Left ventricle myocardium inferior (tissue), 1 donor: ENCODE results near the gene BCL11B. TPM values are rescaled to one million over a fixed set of nuclear protein-coding genes. Genes with fewer than 3 reads are reported as not detected.

Experiments
- DNase-seq: peaks from one replicate; pipeline ENCODE4 v3.0.0-alpha.2; 2020
- H3K27ac ChIP-seq: fragments of 200-600 bp; replicated peaks from 2 replicates; pipeline ENCODE4 v1.8.0; 2021
- H3K27me3 ChIP-seq: fragments of 200-600 bp; 2 replicates; pipeline ENCODE4 v1.8.0; 2021; ENCODE audit warnings: low read depth
- H3K36me3 ChIP-seq: fragments of 200-600 bp; 2 replicates; pipeline ENCODE4 v1.8.0; 2021
- H3K4me1 ChIP-seq: fragments of 200-600 bp; 2 replicates; pipeline ENCODE4 v1.8.0; 2021
- H3K4me3 ChIP-seq: fragments of 200-600 bp; 2 replicates; pipeline ENCODE4 v1.8.0; 2021; ENCODE audit warnings: mild to moderate bottlenecking, moderate library complexity
- H3K9me3 ChIP-seq: fragments of 200-600 bp; replicated peaks from 2 replicates; pipeline ENCODE4 v1.8.0; 2021
- intact Hi-C: fragments of 100-400 bp; cut with micrococcal nuclease; formaldehyde crosslinking; loops from one replicate; pipeline ENCODE4 v1.11.0; 2022
- total RNA-seq: library from RNA; stranded (reverse); fragmentation: NEBNext Ultra II Directional; extraction: Animal tissue kit (Norgen Biotek cat#: 25700); gene quantifications from one replicate; pipeline ENCODE4 v1.2.1, GENCODE V29; 2021
- TF ChIP-seq, protein P1 (sequence below): fragments of 200-600 bp; IDR thresholded peaks from 2 replicates; pipeline ENCODE4 v1.8.0; 2021; ENCODE audit warnings: antibody characterized with exemption, mild to moderate bottlenecking, borderline replicate concordance
- donor health status: DM: no; HTN: yes; CAD: no; lungs with severe emphysema.

The BCL11B gene
- total RNA-seq, 1 donor from 2014 or later, result 0.11 TPM

DNA sequence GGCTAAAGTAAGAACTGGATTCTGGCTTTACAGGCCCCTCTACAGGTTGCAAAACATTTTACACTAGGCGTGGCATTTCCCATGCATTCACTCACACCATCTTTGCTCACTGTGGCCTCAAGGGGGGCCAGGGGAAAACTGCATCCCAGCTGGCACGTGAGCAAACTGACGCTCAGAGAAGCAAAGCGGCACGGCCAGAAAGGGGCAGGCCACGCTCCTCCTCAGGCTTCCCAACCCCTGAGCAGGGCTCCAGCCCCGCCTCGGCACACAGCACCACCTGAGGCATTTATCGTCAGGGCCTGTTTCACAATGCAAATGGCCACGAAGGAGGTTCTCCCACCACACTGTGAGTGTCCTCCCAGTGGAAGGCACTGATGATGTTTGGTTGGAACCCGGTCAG lies 90.8 kb downstream of the BCL11B start:
- Histone ChIP-seq H3K27me3 (peaks cover 39% of the 10 kb centered on the region), H3K4me3 (no peak overlapping the region), H3K4me1 (no peaks in the 10 kb centered on the region), H3K9me3 (no peaks in the 10 kb centered on the region), H3K27ac (no peak overlapping the region), H3K36me3 (no peaks in the 10 kb centered on the region)
- no peak for DNase-seq
- TF ChIP-seq, protein P1, sequence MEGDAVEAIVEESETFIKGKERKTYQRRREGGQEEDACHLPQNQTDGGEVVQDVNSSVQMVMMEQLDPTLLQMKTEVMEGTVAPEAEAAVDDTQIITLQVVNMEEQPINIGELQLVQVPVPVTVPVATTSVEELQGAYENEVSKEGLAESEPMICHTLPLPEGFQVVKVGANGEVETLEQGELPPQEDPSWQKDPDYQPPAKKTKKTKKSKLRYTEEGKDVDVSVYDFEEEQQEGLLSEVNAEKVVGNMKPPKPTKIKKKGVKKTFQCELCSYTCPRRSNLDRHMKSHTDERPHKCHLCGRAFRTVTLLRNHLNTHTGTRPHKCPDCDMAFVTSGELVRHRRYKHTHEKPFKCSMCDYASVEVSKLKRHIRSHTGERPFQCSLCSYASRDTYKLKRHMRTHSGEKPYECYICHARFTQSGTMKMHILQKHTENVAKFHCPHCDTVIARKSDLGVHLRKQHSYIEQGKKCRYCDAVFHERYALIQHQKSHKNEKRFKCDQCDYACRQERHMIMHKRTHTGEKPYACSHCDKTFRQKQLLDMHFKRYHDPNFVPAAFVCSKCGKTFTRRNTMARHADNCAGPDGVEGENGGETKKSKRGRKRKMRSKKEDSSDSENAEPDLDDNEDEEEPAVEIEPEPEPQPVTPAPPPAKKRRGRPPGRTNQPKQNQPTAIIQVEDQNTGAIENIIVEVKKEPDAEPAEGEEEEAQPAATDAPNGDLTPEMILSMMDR, result no peak
- intact Hi-C loops, result no loop called here

DNA sequence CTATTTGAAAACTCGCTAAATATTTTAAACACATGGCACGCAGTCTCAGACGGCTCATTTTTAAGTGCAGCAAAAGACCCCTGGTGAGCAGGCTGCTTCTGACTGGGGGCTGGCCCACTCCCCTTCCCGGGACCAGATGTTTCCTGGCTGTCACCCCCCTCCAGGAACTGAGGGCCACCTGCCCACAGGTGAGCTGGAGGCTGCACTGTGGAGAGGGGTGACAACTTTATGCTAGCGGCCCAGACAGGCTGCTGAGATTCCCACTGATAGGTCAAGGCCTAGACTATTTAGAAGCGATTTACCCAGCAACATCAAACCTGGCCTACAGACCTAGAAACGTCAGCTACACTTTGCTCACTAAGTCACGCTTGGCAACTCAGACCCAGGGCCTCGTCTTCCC lies 92.1 kb downstream of the BCL11B start:
- TF ChIP-seq, protein P1, result no peak
- intact Hi-C loops, result no loop called here
- Histone ChIP-seq H3K4me3 (no peak overlapping the region), H3K9me3 (no peaks in the 10 kb centered on the region), H3K27ac (no peak overlapping the region), H3K27me3 (peaks cover 30% of the 10 kb centered on the region), H3K36me3 (no peaks in the 10 kb centered on the region), H3K4me1 (no peaks in the 10 kb centered on the region)
- no peak for DNase-seq

DNA sequence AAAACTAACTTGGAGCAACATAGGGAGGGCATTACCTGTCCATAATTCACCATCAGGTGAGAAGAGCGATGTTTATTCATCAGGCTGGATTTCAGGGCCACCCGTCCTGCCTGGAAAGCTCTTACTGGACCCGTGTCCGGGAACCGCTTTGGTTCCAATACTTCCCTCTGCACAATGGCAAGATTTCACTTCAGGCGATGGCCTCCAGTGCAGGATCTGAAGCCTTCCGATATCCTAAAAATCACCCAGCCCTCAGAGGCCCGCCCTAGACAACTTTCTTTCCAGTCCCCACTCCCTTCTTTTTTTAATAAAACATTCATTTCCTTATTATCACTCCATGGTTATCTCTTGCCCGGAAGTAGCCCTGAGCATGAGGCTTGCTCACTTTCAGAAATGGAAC lies 92.5 kb downstream of the BCL11B start:
- intact Hi-C loops, result no loop called here
- no peaks in the 10 kb centered on the region for H3K4me1 ChIP-seq
- no peaks in the 10 kb centered on the region for H3K9me3 ChIP-seq
- peaks cover 30% of the 10 kb centered on the region for H3K27me3 ChIP-seq
- DNase-seq, result no peak
- TF ChIP-seq, protein P1, result no peak
- H3K4me3 ChIP-seq, result no peak overlapping the region
- no peaks in the 10 kb centered on the region for H3K36me3 ChIP-seq
- H3K27ac ChIP-seq, result no peak overlapping the region

DNA sequence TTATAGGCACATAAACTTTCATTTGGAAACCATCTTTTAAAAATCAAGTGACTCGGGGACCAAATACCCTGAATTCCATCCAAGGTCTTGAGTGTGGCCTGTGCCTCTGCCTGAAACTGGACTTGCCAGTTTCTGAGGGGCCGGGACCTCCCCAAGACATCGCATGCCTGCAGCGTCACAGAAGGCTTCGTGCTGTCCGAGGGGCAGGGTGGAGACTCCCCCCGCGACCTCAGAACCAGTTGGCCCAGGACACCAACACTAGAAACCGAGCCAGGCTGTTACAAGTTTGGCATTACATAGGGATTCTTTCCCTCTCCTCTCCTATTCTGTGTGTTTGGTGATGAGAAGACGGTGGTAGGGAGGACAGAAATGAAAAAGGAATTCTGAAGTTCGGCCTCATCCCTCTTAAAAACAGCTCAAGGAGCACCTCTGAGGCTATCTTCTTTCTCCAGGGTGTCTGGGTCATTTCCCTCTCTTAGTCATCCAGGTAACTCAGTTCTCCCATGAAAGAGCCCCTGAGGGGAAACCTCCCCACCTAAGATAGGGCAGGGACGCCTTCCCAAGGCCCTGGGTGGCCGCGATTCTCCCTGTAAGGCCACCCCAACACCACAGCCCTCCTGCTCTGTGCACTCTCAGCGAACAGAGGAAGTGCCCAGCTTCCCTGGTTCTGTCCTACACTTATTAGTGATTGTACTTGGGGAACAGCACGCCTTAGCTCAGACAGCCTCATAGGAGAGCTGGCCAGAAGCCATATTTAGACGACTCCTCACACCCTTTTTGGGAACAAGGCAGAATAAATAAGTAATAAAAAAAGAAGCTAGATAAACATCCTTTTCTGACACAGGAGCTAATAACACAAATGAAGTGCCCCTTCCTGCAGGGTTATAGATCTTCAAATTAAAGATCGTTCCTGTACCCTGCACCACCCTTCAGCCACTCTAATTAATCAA lies 93.8 kb downstream of the BCL11B start:
- H3K36me3 ChIP-seq, result no peaks in the 10 kb centered on the region
- no peak overlapping the region for H3K4me3 ChIP-seq
- no peaks in the 10 kb centered on the region for H3K4me1 ChIP-seq
- peaks cover 24% of the 10 kb centered on the region for H3K27me3 ChIP-seq
- intact Hi-C loops, result no loop called here
- no peak overlapping the region for H3K27ac ChIP-seq
- DNase-seq, result no peak
- no peaks in the 10 kb centered on the region for H3K9me3 ChIP-seq
- TF ChIP-seq, protein P1, result no peak

DNA sequence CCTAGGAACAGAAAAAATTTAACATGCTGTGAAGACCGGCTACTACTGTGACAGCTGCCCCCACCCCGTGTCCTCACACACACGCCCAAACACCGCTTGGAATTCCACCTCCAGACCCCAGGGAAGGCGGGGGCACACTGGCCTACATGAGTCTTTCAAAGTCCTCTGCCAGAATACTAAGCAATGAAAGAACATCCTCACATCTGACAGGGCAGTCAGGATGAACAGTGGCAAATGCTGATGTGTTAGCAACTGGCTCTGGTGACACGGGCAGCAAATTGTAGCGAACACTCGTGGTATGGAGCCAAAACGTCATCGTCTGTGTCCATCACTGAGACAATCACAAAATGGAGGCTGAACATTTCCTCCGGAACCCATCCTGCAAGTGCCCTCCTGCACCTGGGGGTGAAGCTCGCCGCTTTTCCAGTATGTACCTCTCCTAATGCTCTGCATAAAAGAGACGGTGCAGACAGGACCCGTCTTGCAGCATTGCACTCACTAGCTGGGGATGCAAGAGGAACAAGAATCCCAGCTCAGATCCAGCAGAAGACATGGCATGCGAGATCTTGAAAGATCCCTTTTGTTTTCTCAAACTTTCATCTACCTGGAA lies 94.8 kb downstream of the BCL11B start:
- TF ChIP-seq, protein P1, result no peak
- no peak for DNase-seq
- no peak overlapping the region for H3K27ac ChIP-seq
- peaks cover 15% of the 10 kb centered on the region for H3K27me3 ChIP-seq
- no peaks in the 10 kb centered on the region for H3K4me1 ChIP-seq
- H3K36me3 ChIP-seq, result no peaks in the 10 kb centered on the region
- H3K4me3 ChIP-seq, result no peak overlapping the region
- intact Hi-C loops, result no loop called here
- no peaks in the 10 kb centered on the region for H3K9me3 ChIP-seq
